Mucosa of descending colon (tissue), 3 donors: Measurements from ENCODE around the gene NME7. TPM values are rescaled to one million over a fixed set of nuclear protein-coding genes. Genes with fewer than 3 reads are reported as not detected.

ENCODE experiments used
- ATAC-seq: fragments of 200-7000 bp; cut with Tn5 transposase; one replicate; pipeline ENCODE4 v1.9.1; 2020; ENCODE audit warnings: mild to moderate bottlenecking, moderate library complexity
- DNase-seq, 3 donors: peaks; one replicate each; pipeline ENCODE4 v3.0.0-alpha.2; 2020
- H3K36me3 ChIP-seq: fragments of 200-600 bp; one replicate; pipeline ENCODE4 v1.8.0; 2021; ENCODE audit warnings: low read depth, mild to moderate bottlenecking
- H3K4me1 ChIP-seq: fragments of 200-600 bp; one replicate; pipeline ENCODE4 v1.8.0; 2021; ENCODE audit warnings: low read depth, mild to moderate bottlenecking
- H3K4me3 ChIP-seq: fragments of 200-600 bp; one replicate; pipeline ENCODE4 v1.8.0; 2021; ENCODE audit warnings: mild to moderate bottlenecking
- H3K9me3 ChIP-seq: fragments of 200-600 bp; one replicate; pipeline ENCODE4 v1.8.0; 2021; ENCODE audit warnings: mild to moderate bottlenecking
- intact Hi-C, 2 donors: fragments of 100-400 bp; cut with DNase I in 1 of 2; cut with micrococcal nuclease in 1 of 2; formaldehyde crosslinking; loops; one replicate each; pipeline versions ENCODE4 v1.11.0 to v1.11.1; 2022; cut with DNase I, micrococcal nuclease
- total RNA-seq, 3 donors: library from RNA; stranded (reverse); fragmentation: NEBNext Ultra II Directional in 2 of 3; extraction: Animal tissue kit (Norgen Biotek cat#: 25700) in 2 of 3; gene quantifications; one replicate each; pipeline versions ENCODE4 v1.2.1 to v1.2.4, GENCODE V29; 2021 to 2023
- TF ChIP-seq, protein P1 (sequence below): fragments of 200-600 bp; IDR thresholded peaks from one replicate; pipeline ENCODE4 v1.8.0; 2022; ENCODE audit warnings: antibody characterized with exemption, mild to moderate bottlenecking
- donor health status: DM: no; HTN: no; CAD: no; lungs with moderate emphysema.
- donor health status: DM: no; HTN: no; CAD: no.
- donor health status: DM: no; HTN: yes; CAD: no.

The NME7 gene
- total RNA-seq, 3 donors from 2014 or later = 6.4 to 15.6 (median 7.2) TPM

DNA sequence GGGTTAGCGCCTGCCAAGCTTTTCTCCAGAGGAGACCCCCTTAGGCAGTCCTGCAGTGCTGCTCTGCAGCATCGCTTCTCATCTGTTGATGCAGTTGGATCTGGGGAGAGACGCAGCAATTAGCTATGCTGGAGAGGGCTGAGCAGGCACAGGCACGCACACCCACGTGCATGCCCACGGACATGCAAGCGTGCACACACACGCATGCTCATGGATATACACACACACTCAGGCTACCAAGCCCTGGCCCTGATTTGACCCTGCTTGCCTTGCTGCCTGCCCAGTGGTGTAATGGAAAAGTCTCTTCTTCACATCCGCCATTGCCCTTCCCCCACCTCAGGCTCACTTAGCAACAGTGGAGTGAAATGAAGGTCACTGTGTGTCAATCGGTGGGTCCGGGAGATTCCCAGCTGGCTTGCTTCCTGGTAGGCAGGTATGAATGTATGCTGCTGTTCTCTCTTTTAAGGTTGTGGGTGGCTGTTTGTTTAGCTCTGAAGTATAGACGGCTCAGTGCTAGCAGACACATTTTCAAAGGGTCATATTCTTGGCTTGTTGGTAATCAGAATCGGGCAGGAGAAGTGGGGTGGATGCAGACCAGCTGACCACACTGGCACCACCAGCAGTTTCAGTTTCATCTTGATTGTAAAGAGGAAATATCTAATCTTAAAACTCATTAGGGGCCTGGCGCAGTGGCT lies 251.6 kb downstream of the NME7 start:
- no peaks in the 10 kb centered on the region for H3K36me3 ChIP-seq
- H3K9me3 ChIP-seq = no peaks in the 10 kb centered on the region
- TF ChIP-seq, protein P1, sequence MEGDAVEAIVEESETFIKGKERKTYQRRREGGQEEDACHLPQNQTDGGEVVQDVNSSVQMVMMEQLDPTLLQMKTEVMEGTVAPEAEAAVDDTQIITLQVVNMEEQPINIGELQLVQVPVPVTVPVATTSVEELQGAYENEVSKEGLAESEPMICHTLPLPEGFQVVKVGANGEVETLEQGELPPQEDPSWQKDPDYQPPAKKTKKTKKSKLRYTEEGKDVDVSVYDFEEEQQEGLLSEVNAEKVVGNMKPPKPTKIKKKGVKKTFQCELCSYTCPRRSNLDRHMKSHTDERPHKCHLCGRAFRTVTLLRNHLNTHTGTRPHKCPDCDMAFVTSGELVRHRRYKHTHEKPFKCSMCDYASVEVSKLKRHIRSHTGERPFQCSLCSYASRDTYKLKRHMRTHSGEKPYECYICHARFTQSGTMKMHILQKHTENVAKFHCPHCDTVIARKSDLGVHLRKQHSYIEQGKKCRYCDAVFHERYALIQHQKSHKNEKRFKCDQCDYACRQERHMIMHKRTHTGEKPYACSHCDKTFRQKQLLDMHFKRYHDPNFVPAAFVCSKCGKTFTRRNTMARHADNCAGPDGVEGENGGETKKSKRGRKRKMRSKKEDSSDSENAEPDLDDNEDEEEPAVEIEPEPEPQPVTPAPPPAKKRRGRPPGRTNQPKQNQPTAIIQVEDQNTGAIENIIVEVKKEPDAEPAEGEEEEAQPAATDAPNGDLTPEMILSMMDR = no peak
- intact Hi-C loops = no loop called here
- no peak overlapping the region for H3K4me3 ChIP-seq
- H3K4me1 ChIP-seq = peaks cover 51% of the 10 kb centered on the region
- ATAC-seq = peak; percentile 70
- DNase-seq = peak; percentile 74 to 85 (median 78)

DNA sequence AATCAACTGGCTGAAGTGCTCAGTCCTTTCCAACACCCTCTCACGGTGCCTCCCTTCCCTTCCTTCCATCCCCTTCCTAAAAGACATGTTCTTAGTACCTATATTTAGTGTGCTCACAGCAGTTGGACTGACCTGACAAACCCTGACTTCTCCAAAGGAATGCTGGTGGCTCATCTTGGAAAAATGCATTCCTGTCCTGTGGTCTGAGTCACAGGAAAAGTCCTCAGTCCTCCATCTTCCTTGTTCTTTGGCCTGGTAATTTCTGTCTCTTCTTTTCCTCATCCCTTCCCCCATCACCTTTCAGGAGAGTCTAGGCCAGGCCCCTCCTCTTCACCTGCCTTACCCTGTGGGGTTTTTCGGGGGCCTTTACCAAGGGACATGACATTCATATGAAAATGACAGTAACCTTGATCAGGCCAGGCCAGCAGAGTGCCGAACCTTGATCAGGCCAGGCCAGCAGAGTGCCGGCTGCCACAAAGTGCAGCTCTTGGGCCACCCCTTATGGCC lies 253.9 kb downstream of the NME7 start:
- H3K4me1 ChIP-seq = peaks cover 54% of the 10 kb centered on the region
- ATAC-seq (peak; percentile 25), DNase-seq (no peak)
- intact Hi-C loops = no loop called here
- H3K36me3 ChIP-seq = no peaks in the 10 kb centered on the region
- TF ChIP-seq, protein P1 = no peak
- H3K9me3 ChIP-seq = no peaks in the 10 kb centered on the region
- no peak overlapping the region for H3K4me3 ChIP-seq

DNA sequence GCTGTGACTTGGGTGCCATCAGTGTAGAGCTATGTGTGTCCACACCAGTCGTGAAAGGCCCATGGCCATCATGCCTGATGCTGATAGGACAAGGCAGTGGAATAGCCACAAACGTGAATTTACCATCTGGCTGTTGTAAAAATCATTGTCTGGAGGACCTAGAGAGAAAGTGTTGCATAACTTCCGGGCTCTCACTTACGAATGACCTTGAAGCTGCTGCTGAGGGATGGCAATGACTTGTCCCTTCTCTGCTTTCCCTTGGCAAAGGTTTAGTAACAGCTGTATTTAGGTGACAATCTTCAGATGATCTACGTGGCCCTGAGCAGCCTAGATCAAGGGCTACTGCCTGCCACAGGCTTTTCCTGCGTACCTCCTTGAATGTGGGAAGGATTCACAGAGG lies 255.4 kb downstream of the NME7 start:
- no peaks in the 10 kb centered on the region for H3K36me3 ChIP-seq
- TF ChIP-seq, protein P1 = no peak
- intact Hi-C loops = no loop called here
- H3K4me3 ChIP-seq = no peak overlapping the region
- peaks cover 45% of the 10 kb centered on the region for H3K4me1 ChIP-seq
- ATAC-seq (peak; percentile 15), DNase-seq (peak in 1 of 3 donors; percentile 46)
- H3K9me3 ChIP-seq = no peaks in the 10 kb centered on the region

DNA sequence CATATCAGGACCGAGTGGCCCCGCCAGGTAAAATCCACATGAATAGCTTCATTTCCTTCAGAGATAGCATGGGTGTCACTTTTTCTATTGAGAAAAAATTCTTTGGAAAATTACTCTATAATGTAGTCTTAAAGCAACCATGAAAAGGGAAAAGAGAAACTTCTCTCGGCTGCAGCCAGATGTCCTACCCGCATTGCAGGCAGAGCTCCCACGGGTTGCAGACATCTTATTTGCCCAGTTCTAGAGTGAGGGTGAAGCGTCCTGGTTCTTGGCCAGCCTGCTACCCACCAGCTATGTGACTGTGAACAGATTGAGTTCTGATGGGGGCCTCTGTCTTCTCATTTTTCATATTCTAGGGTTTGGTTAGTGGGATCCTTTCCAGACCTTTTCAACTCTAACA lies 256.1 kb downstream of the NME7 start:
- H3K4me1 ChIP-seq = peaks cover 45% of the 10 kb centered on the region

DNA sequence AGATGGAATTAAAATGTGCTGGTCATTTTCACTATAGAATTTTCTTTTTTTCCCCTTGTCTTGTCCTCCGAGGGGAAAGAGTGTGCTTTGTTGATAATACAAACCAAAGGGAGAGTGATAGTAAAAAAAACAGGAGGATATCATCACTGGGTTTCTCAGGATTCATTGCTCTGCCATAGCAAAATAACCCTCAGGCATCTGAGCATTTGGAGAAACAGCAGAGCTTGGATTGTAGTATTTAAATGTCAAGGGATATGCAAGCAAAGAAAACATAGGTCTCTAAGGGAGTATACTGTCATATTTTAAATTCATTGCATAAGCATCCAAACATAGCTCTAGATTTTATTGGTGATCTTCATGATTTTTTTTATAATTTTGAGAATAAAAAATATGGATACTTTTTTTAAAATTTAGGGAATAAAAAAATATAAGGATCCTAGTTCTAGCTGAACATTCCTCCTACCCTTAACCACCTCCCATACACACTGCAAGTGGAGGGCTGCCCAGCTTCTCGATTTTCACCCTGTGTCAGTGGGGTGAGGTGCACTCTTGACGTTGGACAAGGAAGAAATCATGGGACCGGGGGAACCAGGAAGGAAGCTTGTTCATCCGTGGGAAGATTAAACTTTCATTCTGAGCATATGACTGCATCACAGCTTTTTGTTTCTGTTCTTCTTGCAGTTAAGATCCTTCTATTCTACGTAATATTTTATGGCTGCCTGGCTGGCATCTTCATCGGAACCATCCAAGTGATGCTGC lies 256.7 kb downstream of the NME7 start:
- peaks cover 43% of the 10 kb centered on the region for H3K4me1 ChIP-seq
- intact Hi-C loops = no loop called here
- H3K4me3 ChIP-seq = no peak overlapping the region
- ATAC-seq (no peak), DNase-seq (peak in 1 of 3 donors; percentile 51)
- TF ChIP-seq, protein P1 = no peak
- no peaks in the 10 kb centered on the region for H3K36me3 ChIP-seq
- H3K9me3 ChIP-seq = no peaks in the 10 kb centered on the region

More for the DNA sequence above, 256.1 kb downstream of the NME7 start:
- TF ChIP-seq, protein P1 = no peak
- H3K36me3 ChIP-seq = no peaks in the 10 kb centered on the region
- no peak overlapping the region for H3K4me3 ChIP-seq
- ATAC-seq (no peak), DNase-seq (no peak)
- intact Hi-C loops = no loop called here
- H3K9me3 ChIP-seq = no peaks in the 10 kb centered on the region
